Peyer's patch (tissue), 4 donors: ENCODE results near the gene GPSM1. TPM values are rescaled to one million over a fixed set of nuclear protein-coding genes. Genes with fewer than 3 reads are reported as not detected.

Experiments used
- DNase-seq, 3 donors: peaks; one replicate each; pipeline ENCODE4 v3.0.0-alpha.2; 2017 to 2019
- H3K27ac ChIP-seq, 4 donors: fragments of 200-600 bp; sonication (generic); one replicate each; pipeline ENCODE4 v1.5.1; 2016 to 2019
- H3K27me3 ChIP-seq, 2 donors: fragments of 200-600 bp; sonication (generic); one replicate each; pipeline ENCODE4 v1.5.1; 2019
- H3K36me3 ChIP-seq, 3 donors: fragments of 200-600 bp; sonication (generic); one replicate each; pipeline ENCODE4 v1.5.1; 2016 to 2019
- H3K4me1 ChIP-seq, 4 donors: fragments of 200-600 bp; sonication (generic); one replicate each; pipeline ENCODE4 v1.5.1; 2016 to 2019
- H3K4me3 ChIP-seq, 4 donors: fragments of 200-600 bp; sonication (generic); 1 replicate in 3 of 4; 2 replicates in 1 of 4; pipeline ENCODE4 v1.5.1; 2016 to 2019; ENCODE audit warnings: mild to moderate bottlenecking in 1 of 4
- H3K9me3 ChIP-seq, 4 donors: fragments of 200-600 bp; sonication (generic); one replicate each; pipeline ENCODE4 v1.5.1; 2016 to 2019; ENCODE audit warnings: mild to moderate bottlenecking in 1 of 4
- POLR2A ChIP-seq, 2 donors: fragments of 450-650 bp; IDR thresholded peaks; one replicate each; pipeline ENCODE4 v1.5.1; 2017; ENCODE audit warnings: antibody characterized with exemption in 2 of 2, mild to moderate bottlenecking in 2 of 2, moderate library complexity in 2 of 2
- total RNA-seq, 4 donors: library from RNA; depleted of rRNA; stranded (reverse); fragments of >200 nt; gene quantifications; one replicate each; pipeline ENCODE4 v1.1.0, GENCODE V29; 2016
- TF ChIP-seq, protein P1 (sequence below), 6 experiments: fragments of 450-650 bp in 4 of 6; fragments of 200-600 bp in 2 of 6; sonication (generic) in 1 of 6; IDR thresholded peaks; one replicate each; pipeline ENCODE4 v1.5.1; 2017 to 2019; ENCODE audit warnings: antibody characterized with exemption in 6 of 6, mild to moderate bottlenecking in 3 of 6, moderate library complexity in 1 of 6

GPSM1 gene
- total RNA-seq, 4 donors from 2014 or later = 3.7 to 25.6 (median 6.0) TPM

DNA sequence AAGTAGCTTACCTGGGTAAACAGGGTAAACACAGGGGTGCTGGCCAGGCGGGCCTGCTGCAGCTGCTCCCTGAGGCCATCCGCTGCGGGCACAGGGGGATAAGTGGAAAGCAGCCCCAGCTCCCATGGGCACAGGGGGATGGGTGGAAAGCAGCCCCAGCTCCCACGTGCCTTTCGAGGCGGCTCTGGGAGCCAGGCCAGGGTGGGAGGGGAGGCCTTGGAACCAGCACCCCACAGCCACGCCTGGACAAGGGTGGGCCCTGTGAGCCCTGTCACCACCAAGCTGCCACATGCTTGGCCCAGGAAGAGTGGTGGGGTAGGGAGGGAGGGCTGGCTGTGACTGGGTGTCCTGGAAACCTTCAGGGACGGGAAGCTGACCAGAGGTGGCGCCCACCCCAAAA lies 54.0 kb downstream of the GPSM1 start:
- no peak overlapping the region for H3K4me3 ChIP-seq
- TF ChIP-seq, protein P1, sequence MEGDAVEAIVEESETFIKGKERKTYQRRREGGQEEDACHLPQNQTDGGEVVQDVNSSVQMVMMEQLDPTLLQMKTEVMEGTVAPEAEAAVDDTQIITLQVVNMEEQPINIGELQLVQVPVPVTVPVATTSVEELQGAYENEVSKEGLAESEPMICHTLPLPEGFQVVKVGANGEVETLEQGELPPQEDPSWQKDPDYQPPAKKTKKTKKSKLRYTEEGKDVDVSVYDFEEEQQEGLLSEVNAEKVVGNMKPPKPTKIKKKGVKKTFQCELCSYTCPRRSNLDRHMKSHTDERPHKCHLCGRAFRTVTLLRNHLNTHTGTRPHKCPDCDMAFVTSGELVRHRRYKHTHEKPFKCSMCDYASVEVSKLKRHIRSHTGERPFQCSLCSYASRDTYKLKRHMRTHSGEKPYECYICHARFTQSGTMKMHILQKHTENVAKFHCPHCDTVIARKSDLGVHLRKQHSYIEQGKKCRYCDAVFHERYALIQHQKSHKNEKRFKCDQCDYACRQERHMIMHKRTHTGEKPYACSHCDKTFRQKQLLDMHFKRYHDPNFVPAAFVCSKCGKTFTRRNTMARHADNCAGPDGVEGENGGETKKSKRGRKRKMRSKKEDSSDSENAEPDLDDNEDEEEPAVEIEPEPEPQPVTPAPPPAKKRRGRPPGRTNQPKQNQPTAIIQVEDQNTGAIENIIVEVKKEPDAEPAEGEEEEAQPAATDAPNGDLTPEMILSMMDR (IDR thresholded peaks at IDR 0.05) = no peak
- H3K4me1 ChIP-seq = no peaks in the 10 kb centered on the region
- H3K36me3 ChIP-seq = peaks cover 0 to 74% (median 0%) of the 10 kb centered on the region in 3 donors
- H3K27ac ChIP-seq = no peak overlapping the region
- DNase-seq = no peak
- H3K9me3 ChIP-seq = no peaks in the 10 kb centered on the region
- H3K27me3 ChIP-seq = no peaks in the 10 kb centered on the region

DNA sequence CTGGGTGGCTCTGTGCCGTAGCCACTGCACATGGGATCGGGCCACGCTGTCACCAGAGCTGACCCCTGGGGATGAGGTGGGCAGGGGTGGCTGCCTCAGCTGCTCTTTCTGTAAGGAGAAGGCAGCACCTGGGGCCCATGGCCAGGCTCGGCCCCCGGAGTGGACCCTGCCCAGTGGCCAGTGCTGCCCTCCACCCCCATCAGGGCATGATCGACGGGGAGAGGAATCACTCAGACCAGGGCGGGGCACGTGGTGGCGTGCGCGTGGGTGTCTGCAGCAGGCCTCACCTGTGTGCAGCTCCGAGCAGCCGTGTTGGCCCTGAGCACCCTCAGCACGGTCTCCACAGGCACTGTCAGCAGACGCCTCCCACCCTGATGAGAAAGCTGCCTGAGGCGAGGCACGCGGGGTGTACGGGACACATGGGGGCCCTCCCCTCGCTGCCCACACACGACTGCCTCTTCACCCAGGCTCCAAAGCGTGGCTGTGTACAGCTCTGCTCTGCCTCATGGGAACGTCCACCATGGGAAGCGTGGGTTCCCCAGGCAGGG lies 54.7 kb downstream of the GPSM1 start:
- Histone ChIP-seq H3K9me3 (no peaks in the 10 kb centered on the region), H3K36me3 (peaks cover 0 to 82% (median 0%) of the 10 kb centered on the region in 3 donors), H3K4me3 (no peak overlapping the region), H3K27ac (no peak overlapping the region), H3K27me3 (no peaks in the 10 kb centered on the region), H3K4me1 (no peaks in the 10 kb centered on the region)
- TF ChIP-seq, protein P1 (IDR thresholded peaks at IDR 0.05) = no peak
- TF ChIP-seq POLR2A (IDR thresholded peaks at IDR 0.05) = no peak
- DNase-seq = no peak

DNA sequence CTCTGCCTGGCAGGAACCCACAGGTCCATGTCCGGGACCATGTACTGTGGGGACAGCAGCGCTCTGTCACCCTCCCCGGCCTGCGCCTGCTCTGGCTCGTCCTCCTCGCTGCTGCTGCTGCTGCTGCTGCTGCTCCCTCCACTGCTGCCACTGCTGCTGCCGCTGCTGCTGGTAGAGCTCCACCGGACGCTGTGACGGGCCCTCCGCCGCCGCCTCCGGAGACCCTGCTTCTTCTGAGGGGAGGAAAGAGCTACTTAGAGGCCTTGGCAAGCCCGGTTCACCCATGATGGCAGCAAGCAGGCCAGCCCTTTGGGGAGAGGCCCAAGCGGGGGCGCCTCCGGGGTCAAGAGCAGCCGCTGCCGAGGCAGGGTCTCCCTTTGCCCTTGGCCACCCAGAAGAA lies 56.1 kb downstream of the GPSM1 start:
- Histone ChIP-seq H3K36me3 (peaks cover 0 to 90% (median 0%) of the 10 kb centered on the region in 3 donors), H3K4me1 (no peaks in the 10 kb centered on the region), H3K27me3 (no peaks in the 10 kb centered on the region), H3K27ac (no peak overlapping the region), H3K4me3 (no peak overlapping the region), H3K9me3 (no peaks in the 10 kb centered on the region)
- DNase-seq = no peak
- TF ChIP-seq POLR2A (IDR thresholded peaks at IDR 0.05) = no peak
- TF ChIP-seq, protein P1 (IDR thresholded peaks at IDR 0.05) = no peak

DNA sequence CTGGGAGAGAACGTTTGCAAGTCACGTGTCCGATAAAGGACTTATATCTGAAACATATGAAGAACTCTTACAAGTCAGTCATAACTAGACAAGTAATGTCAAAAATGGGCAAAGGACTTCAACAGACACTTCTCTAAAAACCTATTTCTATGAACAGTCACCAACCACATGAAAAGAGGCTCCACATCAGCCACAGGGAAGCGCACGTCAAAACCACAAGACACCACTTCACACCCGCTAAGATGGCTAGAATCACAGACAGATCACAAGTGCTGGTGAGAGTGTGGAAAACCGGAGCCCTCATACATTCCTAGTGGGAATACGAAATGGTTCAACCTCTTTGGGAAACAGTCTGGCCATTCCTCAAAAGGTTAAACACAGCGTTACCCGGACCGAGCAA lies 57.7 kb downstream of the GPSM1 start:
- Histone ChIP-seq H3K27ac (no peak overlapping the region), H3K4me1 (no peaks in the 10 kb centered on the region), H3K9me3 (no peaks in the 10 kb centered on the region), H3K36me3 (peaks cover 0 to 89% (median 0%) of the 10 kb centered on the region in 3 donors), H3K4me3 (no peak overlapping the region), H3K27me3 (no peaks in the 10 kb centered on the region)
- DNase-seq = no peak
- TF ChIP-seq, protein P1 (IDR thresholded peaks at IDR 0.05) = no peak
- no peak for TF ChIP-seq POLR2A (IDR thresholded peaks at IDR 0.05)

DNA sequence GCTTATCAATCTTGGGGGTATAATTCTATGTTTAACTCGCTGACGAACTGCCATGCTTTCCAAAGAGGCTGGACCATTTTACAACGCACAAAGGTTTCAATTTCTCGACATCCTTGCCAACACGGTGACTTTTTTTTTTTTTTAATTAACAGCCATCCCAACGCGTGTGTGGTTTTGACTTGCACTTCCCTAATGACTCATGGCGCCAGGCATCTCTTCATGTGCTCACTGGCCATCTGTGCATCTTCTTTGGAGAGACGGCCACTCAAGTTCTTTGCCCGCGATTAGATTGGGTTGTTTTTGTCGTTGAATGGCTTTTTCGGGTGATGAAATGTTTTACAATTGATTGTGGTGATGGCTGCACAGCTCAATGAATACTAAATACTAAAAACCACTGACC lies 58.7 kb downstream of the GPSM1 start:
- peaks cover 0 to 80% (median 0%) of the 10 kb centered on the region in 3 donors for H3K36me3 ChIP-seq
- H3K27me3 ChIP-seq = no peaks in the 10 kb centered on the region

More for the DNA sequence above, 58.7 kb downstream of the GPSM1 start:
- Histone ChIP-seq H3K27ac (no peak overlapping the region), H3K9me3 (no peaks in the 10 kb centered on the region), H3K4me3 (no peak overlapping the region), H3K4me1 (no peaks in the 10 kb centered on the region)
- DNase-seq = no peak
- TF ChIP-seq, protein P1 (IDR thresholded peaks at IDR 0.05) = no peak
- no peak for TF ChIP-seq POLR2A (IDR thresholded peaks at IDR 0.05)
